ENCODE results near the gene LDLRAD3. TPM values are rescaled to one million over a fixed set of nuclear protein-coding genes. Genes with fewer than 3 reads are reported as not detected.

LDLRAD3 gene
- total RNA-seq, 1 experiment from 2014 or later: 55.7 TPM

DNA sequence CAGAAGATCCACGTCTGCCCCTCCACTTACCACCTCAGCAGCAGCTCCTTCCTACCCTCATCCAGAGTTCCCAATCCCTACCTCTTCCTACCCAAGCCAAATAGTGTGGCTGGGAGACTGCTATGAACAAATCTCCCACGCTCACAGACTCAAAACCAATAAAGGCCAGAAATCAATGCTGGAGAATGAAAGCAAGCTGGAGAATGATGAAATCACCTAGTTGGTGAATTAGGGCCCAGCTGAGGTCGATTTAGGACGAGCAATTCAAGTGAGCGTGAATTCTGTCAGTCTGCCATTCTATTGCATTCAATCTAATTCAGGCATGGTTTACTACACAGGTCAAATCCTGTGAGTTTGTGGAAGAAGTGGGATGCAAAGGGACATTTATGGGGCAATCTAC is 322.9 kb downstream of the LDLRAD3 start:
- H3K4me3 Mint-ChIP-seq (ENCODE audit: unreplicated experiment): no peak overlapping the region
- peaks cover 14% of the 10 kb centered on the region for H3K36me3 Mint-ChIP-seq (ENCODE audit: insufficient read depth, unreplicated experiment)
- no peak for DNase-seq (ENCODE audit: unreplicated experiment)
- POLR2A ChIA-PET: interaction anchor here (0.6 to 3.4 kb wide), 3 partner anchors 13 to 648 kb away, joined by 3 to 11 read pairs (median 4); partner anchors contain the start of gene FJX1
- BruUV-seq (replicated peaks): no TSS peak
- intact Hi-C loops (cut with micrococcal nuclease): loop anchor here (1.0 to 5.0 kb wide), 6 partner anchors 116 to 802 kb away; no protein-coding TSS in a partner anchor
- no peak overlapping the region for H3K27ac Mint-ChIP-seq (ENCODE audit: low read depth, unreplicated experiment)
- CTCF ChIA-PET: interaction anchor here (0.6 to 4.5 kb wide), 39 partner anchors 7 to 900 kb away, joined by 3 to 53 read pairs (median 4); partner anchors contain the start of genes COMMD9 and FJX1
- no peaks in the 10 kb centered on the region for H3K4me1 Mint-ChIP-seq (ENCODE audit: insufficient read depth, unreplicated experiment)
- no peaks in the 10 kb centered on the region for H3K27me3 Mint-ChIP-seq (ENCODE audit: insufficient read depth, unreplicated experiment)
- TF ChIP-seq, protein P1, sequence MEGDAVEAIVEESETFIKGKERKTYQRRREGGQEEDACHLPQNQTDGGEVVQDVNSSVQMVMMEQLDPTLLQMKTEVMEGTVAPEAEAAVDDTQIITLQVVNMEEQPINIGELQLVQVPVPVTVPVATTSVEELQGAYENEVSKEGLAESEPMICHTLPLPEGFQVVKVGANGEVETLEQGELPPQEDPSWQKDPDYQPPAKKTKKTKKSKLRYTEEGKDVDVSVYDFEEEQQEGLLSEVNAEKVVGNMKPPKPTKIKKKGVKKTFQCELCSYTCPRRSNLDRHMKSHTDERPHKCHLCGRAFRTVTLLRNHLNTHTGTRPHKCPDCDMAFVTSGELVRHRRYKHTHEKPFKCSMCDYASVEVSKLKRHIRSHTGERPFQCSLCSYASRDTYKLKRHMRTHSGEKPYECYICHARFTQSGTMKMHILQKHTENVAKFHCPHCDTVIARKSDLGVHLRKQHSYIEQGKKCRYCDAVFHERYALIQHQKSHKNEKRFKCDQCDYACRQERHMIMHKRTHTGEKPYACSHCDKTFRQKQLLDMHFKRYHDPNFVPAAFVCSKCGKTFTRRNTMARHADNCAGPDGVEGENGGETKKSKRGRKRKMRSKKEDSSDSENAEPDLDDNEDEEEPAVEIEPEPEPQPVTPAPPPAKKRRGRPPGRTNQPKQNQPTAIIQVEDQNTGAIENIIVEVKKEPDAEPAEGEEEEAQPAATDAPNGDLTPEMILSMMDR (IDR thresholded peaks at IDR 0.05; ENCODE audit: unreplicated experiment): no peak
- H3K9me3 Mint-ChIP-seq (ENCODE audit: unreplicated experiment): no peaks in the 10 kb centered on the region

DNA sequence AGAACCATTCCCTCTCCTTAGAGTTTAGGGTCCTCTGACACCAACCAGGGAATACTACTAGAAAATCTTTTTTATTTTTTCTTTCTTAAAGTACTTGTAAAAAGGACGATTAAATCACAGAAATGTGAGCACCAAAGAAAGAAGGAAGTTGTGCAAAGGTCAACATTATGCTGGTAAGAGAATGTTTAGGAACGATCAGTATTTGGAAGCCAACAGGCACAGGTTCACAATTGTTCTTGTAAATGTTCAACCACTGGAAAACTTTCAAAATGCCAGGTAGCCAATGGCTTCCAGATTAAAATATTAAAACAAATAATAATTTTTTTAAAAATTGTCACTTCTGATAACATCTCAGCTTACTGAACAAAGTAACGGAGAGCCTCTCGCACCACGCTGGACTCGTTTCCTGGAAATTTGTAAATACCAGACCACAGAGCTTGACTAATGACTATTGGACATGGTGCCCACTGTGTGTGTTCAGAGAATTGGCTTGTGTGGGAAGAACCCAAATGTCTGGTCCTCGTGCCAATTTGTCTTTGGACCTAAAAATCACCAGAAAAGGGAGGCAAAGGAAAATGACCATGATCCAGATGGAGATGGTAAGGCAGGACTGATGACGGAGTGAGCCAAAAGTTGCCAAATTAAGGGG is 324.6 kb downstream of the LDLRAD3 start:
- no peak overlapping the region for H3K27ac Mint-ChIP-seq (ENCODE audit: low read depth, unreplicated experiment)
- intact Hi-C loops (cut with micrococcal nuclease): loop anchor here (5.0 kb wide), 1 partner anchor 781 kb away; no protein-coding TSS in a partner anchor
- DNase-seq (ENCODE audit: unreplicated experiment): no peak
- no TSS peak for BruUV-seq (replicated peaks)
- TF ChIP-seq, protein P1 (IDR thresholded peaks at IDR 0.05; ENCODE audit: unreplicated experiment): no peak
- H3K4me1 Mint-ChIP-seq (ENCODE audit: insufficient read depth, unreplicated experiment): no peaks in the 10 kb centered on the region
- H3K9me3 Mint-ChIP-seq (ENCODE audit: unreplicated experiment): no peaks in the 10 kb centered on the region
- H3K4me3 Mint-ChIP-seq (ENCODE audit: unreplicated experiment): no peak overlapping the region
- H3K27me3 Mint-ChIP-seq (ENCODE audit: insufficient read depth, unreplicated experiment): no peaks in the 10 kb centered on the region
- CTCF ChIA-PET: interaction anchor here (0.9 to 4.5 kb wide), 8 partner anchors 19 to 649 kb away, joined by 3 to 53 read pairs (median 12); partner anchors contain the start of gene FJX1
- POLR2A ChIA-PET: interaction anchor here (3.4 kb wide), 1 partner anchor 650 kb away, joined by 11 read pairs; the partner anchor contains the start of gene FJX1
- peaks cover 23% of the 10 kb centered on the region for H3K36me3 Mint-ChIP-seq (ENCODE audit: insufficient read depth, unreplicated experiment)

DNA sequence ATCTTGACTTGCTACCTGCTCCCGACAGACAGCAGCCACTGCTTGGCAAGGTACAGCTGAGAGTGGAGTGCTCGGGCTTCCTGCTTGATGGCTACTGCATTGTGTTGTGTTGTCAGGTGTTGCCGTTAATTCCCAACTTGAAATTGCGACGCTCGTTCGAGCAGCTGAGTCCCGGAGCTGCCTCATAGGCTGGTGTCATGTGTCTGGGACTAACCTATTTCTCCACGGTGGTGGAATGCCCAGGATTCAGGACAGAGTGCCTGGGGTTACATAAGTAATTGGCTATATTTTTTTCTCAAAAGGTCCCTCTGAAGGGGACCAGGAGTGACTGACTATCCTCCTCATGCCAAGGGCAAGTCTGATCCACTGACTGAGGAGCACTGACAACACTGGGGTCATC is 326.8 kb downstream of the LDLRAD3 start:
- CTCF ChIA-PET: interaction anchor here (0.6 to 1.3 kb wide), 4 partner anchors 123 to 740 kb away, joined by 3 to 4 read pairs (median 3); no protein-coding TSS in a partner anchor
- Mint-ChIP-seq H3K9me3 (ENCODE audit: unreplicated experiment) (no peaks in the 10 kb centered on the region), H3K27me3 (ENCODE audit: insufficient read depth, unreplicated experiment) (no peaks in the 10 kb centered on the region), H3K4me1 (ENCODE audit: insufficient read depth, unreplicated experiment) (no peaks in the 10 kb centered on the region), H3K36me3 (ENCODE audit: insufficient read depth, unreplicated experiment) (peaks cover 24% of the 10 kb centered on the region), H3K4me3 (ENCODE audit: unreplicated experiment) (no peak overlapping the region), H3K27ac (ENCODE audit: low read depth, unreplicated experiment) (no peak overlapping the region)
- DNase-seq (ENCODE audit: unreplicated experiment): no peak
- TF ChIP-seq, protein P1 (IDR thresholded peaks at IDR 0.05; ENCODE audit: unreplicated experiment): no peak
- intact Hi-C loops (cut with micrococcal nuclease): no loop called here
- no TSS peak for BruUV-seq (replicated peaks)
- POLR2A ChIA-PET: interaction anchor here (0.7 kb wide), 1 partner anchor 188 kb away, joined by 4 read pairs; no protein-coding TSS in a partner anchor

DNA sequence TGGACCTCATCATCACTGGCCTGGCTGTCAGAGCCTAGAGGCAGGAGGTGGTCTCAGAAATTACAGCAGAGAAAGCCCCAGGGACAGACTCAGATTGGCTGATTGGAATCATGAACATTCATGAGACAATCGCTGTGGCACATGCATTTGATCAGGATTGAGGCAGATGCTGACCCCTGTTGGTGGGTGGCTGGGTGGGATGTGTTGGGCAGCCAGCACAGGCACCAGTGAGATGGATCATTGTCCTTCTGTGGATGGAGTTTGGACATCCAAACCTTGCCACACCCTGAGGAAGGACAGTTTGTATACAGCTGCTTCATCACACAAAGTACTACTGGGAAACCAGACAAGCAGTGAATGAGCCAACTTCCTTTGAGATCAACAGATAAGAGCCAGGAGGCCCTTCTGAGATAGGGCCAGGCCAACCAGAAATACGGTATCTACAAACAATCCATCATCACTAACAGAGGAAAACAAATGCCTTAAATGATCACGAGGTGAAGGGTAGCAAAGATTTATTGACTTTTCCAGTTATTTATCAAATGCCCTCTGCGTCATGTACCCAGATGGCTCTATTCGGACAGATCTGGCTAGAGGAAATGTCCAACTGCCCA is 328.0 kb downstream of the LDLRAD3 start:
- Mint-ChIP-seq H3K27me3 (ENCODE audit: insufficient read depth, unreplicated experiment) (no peaks in the 10 kb centered on the region), H3K4me1 (ENCODE audit: insufficient read depth, unreplicated experiment) (no peaks in the 10 kb centered on the region), H3K9me3 (ENCODE audit: unreplicated experiment) (no peaks in the 10 kb centered on the region), H3K4me3 (ENCODE audit: unreplicated experiment) (no peak overlapping the region), H3K36me3 (ENCODE audit: insufficient read depth, unreplicated experiment) (peaks cover 32% of the 10 kb centered on the region), H3K27ac (ENCODE audit: low read depth, unreplicated experiment) (no peak overlapping the region)
- TF ChIP-seq, protein P1 (IDR thresholded peaks at IDR 0.05; ENCODE audit: unreplicated experiment): no peak
- DNase-seq (ENCODE audit: unreplicated experiment): no peak
- intact Hi-C loops (cut with micrococcal nuclease): no loop called here
- no TSS peak for BruUV-seq (replicated peaks)
- CTCF ChIA-PET: interaction anchor here (0.7 to 1.7 kb wide), 5 partner anchors 11 to 450 kb away, joined by 3 to 6 read pairs (median 4); no protein-coding TSS in a partner anchor
- POLR2A ChIA-PET: no interaction called here
